ENCODE measurements around the gene CDYL.

Gene CDYL

DNA sequence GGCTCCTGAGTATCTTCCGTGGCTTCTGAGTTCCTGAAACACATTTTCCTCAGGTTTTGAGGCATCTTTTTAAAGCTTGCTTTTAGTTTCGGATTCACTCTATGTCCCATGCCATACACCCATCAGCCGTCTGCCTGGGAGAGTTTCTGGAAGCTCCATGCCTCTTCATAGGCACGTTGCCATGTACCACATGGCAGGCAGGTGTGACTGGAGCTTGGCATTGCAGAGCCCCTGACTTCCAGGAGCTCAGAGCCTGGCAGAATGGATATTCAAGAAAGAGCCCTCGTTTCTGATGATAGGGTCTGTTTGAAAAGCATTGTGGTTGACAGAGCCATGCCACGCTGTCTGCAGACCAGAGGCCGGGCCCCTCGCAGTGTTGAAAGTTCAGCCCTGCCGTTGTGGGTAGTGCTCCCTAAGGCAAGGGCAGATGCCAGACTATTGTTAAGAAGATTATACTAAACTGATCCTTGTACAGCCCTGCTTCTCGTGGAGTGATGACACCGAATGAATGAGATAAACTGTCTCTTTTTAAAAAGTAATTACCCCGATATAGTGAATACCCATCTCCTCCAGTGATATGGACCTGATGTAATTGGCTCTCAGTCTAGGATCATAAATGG lies 127.7 kb downstream of the CDYL start:
- Histone ChIP-seq H2AFZ (ENCODE audit: low read length) (no peak overlapping the region), H3K4me2 (ENCODE audit: insufficient read depth, low read length, poor library complexity, severe bottlenecking) (no peak overlapping the region), H4K91ac (ENCODE audit: low read depth, low read length, poor library complexity) (no peak overlapping the region), H3K4me1 (ENCODE audit: control insufficient read depth in 2 of 2, insufficient read depth in 1 of 2, low read depth in 1 of 2, low read length in 2 of 2) (peaks cover 0 to 5% of the 10 kb centered on the region in 2 donors), H2BK12ac (ENCODE audit: low read length) (no peak overlapping the region), H3K9ac (ENCODE audit: low read depth, low read length, poor library complexity) (no peak overlapping the region), H3K36me3 (replicated peaks in 1 of 2; ENCODE audit: control insufficient read depth in 2 of 2, insufficient read depth in 2 of 2, low read length in 2 of 2) (peaks cover 5 to 39% of the 10 kb centered on the region in 2 donors), H3K18ac (ENCODE audit: low read length) (no peak overlapping the region), H2BK120ac (ENCODE audit: low read depth, low read length) (no peak overlapping the region), H2AK5ac (ENCODE audit: low read depth, low read length) (no peak overlapping the region), H3K4ac (ENCODE audit: low read length) (no peak overlapping the region), H3K79me1 (ENCODE audit: low read depth, low read length) (no peaks in the 10 kb centered on the region), H3K27me3 (ENCODE audit: control insufficient read depth in 3 of 3, insufficient read depth in 3 of 3, low read depth in 1 of 3, low read length in 3 of 3) (no peaks in the 10 kb centered on the region), H3K27ac (replicated peaks; ENCODE audit: low read length) (no peak overlapping the region), H3K9me3 (replicated peaks in 1 of 2; ENCODE audit: control insufficient read depth in 2 of 2, insufficient read depth in 1 of 2, low read depth in 1 of 2, low read length in 2 of 2) (peaks cover 2 to 10% of the 10 kb centered on the region in 2 donors), H3K4me3 (ENCODE audit: low read length in 2 of 2) (no peak overlapping the region), H2BK15ac (ENCODE audit: low read length) (no peak overlapping the region), H3K14ac (ENCODE audit: low read length) (no peak overlapping the region), H4K8ac (ENCODE audit: low read depth, low read length) (no peak overlapping the region), H3K23ac (ENCODE audit: low read depth, low read length, poor library complexity) (no peak overlapping the region), H2BK5ac (ENCODE audit: low read length) (no peak overlapping the region)
- WGBS, 2 donors (ENCODE audit: extremely low coverage in 2 of 2, insufficient read length in 2 of 2, insufficient replicate concordance in 1 of 2), result no CpG with 5 or more reads among the region's 12 CpGs
- DNase-seq (ENCODE audit: low spot score), result no peak

DNA sequence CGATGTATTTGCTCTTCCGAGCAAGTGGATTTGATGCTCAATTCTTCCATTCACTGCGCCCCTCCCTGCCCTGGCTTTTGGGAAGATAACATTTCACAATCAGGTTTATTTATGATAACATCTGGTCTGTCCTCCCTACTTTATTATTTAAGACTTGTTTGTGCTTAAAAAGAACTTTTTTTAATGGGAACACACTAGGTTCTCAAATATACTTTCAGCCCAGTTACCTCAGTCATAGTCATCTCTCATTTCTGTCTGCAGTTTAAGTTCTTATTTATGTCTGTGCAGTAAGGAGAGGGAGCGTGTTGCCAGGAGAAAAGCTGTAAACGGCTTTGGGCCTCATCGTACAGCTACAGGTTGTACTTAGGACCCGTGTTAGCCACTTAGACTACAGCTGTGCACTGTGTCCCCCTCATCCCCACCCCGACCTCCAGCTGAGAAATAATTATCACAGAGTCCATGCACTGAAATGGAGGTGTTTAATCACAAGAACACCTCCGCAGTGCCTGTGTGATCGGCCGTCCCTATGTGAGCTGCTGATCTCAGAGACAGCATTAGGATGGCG lies 128.3 kb downstream of the CDYL start:
- peaks cover 0 to 5% of the 10 kb centered on the region in 2 donors for H3K4me1 ChIP-seq (ENCODE audit: control insufficient read depth in 2 of 2, insufficient read depth in 1 of 2, low read depth in 1 of 2, low read length in 2 of 2)
- H3K18ac ChIP-seq (ENCODE audit: low read length), result no peak overlapping the region
- H4K91ac ChIP-seq (ENCODE audit: low read depth, low read length, poor library complexity), result no peak overlapping the region
- no peak overlapping the region for H3K14ac ChIP-seq (ENCODE audit: low read length)
- H3K27ac ChIP-seq (replicated peaks; ENCODE audit: low read length), result no peak overlapping the region
- H3K36me3 ChIP-seq (replicated peaks in 1 of 2; ENCODE audit: control insufficient read depth in 2 of 2, insufficient read depth in 2 of 2, low read length in 2 of 2), result peaks cover 6 to 44% of the 10 kb centered on the region in 2 donors
- DNase-seq (ENCODE audit: low spot score), result no peak
- H3K27me3 ChIP-seq (ENCODE audit: control insufficient read depth in 3 of 3, insufficient read depth in 3 of 3, low read depth in 1 of 3, low read length in 3 of 3), result no peaks in the 10 kb centered on the region
- H3K9ac ChIP-seq (ENCODE audit: low read depth, low read length, poor library complexity), result no peak overlapping the region
- no peak overlapping the region for H3K4me3 ChIP-seq (ENCODE audit: low read length in 2 of 2)
- peaks cover 0 to 4% of the 10 kb centered on the region in 2 donors for H3K9me3 ChIP-seq (replicated peaks in 1 of 2; ENCODE audit: control insufficient read depth in 2 of 2, insufficient read depth in 1 of 2, low read depth in 1 of 2, low read length in 2 of 2)
- no peak overlapping the region for H3K4ac ChIP-seq (ENCODE audit: low read length)
- no peak overlapping the region for H3K4me2 ChIP-seq (ENCODE audit: insufficient read depth, low read length, poor library complexity, severe bottlenecking)
- H2BK15ac ChIP-seq (ENCODE audit: low read length), result no peak overlapping the region
- H2AK5ac ChIP-seq (ENCODE audit: low read depth, low read length), result no peak overlapping the region
- no CpG with 5 or more reads among the region's 12 CpGs for WGBS, 2 donors (ENCODE audit: extremely low coverage in 2 of 2, insufficient read length in 2 of 2, insufficient replicate concordance in 1 of 2)
- H2BK12ac ChIP-seq (ENCODE audit: low read length), result no peak overlapping the region
- no peaks in the 10 kb centered on the region for H3K79me1 ChIP-seq (ENCODE audit: low read depth, low read length)
- H4K8ac ChIP-seq (ENCODE audit: low read depth, low read length), result no peak overlapping the region
- no peak overlapping the region for H2AFZ ChIP-seq (ENCODE audit: low read length)
- H2BK120ac ChIP-seq (ENCODE audit: low read depth, low read length), result no peak overlapping the region
- H2BK5ac ChIP-seq (ENCODE audit: low read length), result no peak overlapping the region
- no peak overlapping the region for H3K23ac ChIP-seq (ENCODE audit: low read depth, low read length, poor library complexity)

DNA sequence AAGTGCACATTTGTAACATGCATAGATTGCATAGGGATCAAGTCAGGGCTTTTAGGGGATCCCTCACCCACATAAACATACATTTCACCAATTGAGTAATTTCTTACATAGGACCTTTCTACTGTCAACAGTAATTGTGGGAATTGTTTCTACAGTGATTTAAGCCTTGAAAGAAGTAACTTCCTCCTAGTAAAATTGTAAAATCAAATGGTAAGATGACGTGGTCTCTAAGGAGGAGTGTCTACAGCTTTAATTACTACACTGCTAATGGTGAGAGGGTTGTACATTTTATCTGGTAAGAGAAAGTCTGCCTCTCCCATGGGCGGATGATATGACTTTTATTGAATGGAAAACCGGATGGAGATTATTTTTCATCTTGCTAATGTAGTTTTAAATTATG lies 129.6 kb downstream of the CDYL start:
- Histone ChIP-seq H3K18ac (ENCODE audit: low read length) (no peak overlapping the region), H3K4me2 (ENCODE audit: insufficient read depth, low read length, poor library complexity, severe bottlenecking) (no peak overlapping the region), H3K27me3 (ENCODE audit: control insufficient read depth in 3 of 3, insufficient read depth in 3 of 3, low read depth in 1 of 3, low read length in 3 of 3) (no peaks in the 10 kb centered on the region), H2BK15ac (ENCODE audit: low read length) (no peak overlapping the region), H2AFZ (ENCODE audit: low read length) (no peak overlapping the region), H4K8ac (ENCODE audit: low read depth, low read length) (no peak overlapping the region), H2BK120ac (ENCODE audit: low read depth, low read length) (no peak overlapping the region), H3K4me3 (ENCODE audit: low read length in 2 of 2) (no peak overlapping the region), H2AK5ac (ENCODE audit: low read depth, low read length) (no peak overlapping the region), H3K4ac (ENCODE audit: low read length) (no peak overlapping the region), H3K27ac (replicated peaks; ENCODE audit: low read length) (no peak overlapping the region), H3K9me3 (replicated peaks in 1 of 2; ENCODE audit: control insufficient read depth in 2 of 2, insufficient read depth in 1 of 2, low read depth in 1 of 2, low read length in 2 of 2) (no peaks in the 10 kb centered on the region), H2BK12ac (ENCODE audit: low read length) (no peak overlapping the region), H3K14ac (ENCODE audit: low read length) (no peak overlapping the region), H3K4me1 (ENCODE audit: control insufficient read depth in 2 of 2, insufficient read depth in 1 of 2, low read depth in 1 of 2, low read length in 2 of 2) (peaks cover 0 to 5% of the 10 kb centered on the region in 2 donors), H3K9ac (ENCODE audit: low read depth, low read length, poor library complexity) (no peak overlapping the region), H4K91ac (ENCODE audit: low read depth, low read length, poor library complexity) (no peak overlapping the region), H3K36me3 (replicated peaks in 1 of 2; ENCODE audit: control insufficient read depth in 2 of 2, insufficient read depth in 2 of 2, low read length in 2 of 2) (peaks cover 4 to 46% of the 10 kb centered on the region in 2 donors), H3K23ac (ENCODE audit: low read depth, low read length, poor library complexity) (no peak overlapping the region), H3K79me1 (ENCODE audit: low read depth, low read length) (no peaks in the 10 kb centered on the region), H2BK5ac (ENCODE audit: low read length) (no peak overlapping the region)
- DNase-seq (ENCODE audit: low spot score), result no peak
- WGBS, 2 donors (ENCODE audit: extremely low coverage in 2 of 2, insufficient read length in 2 of 2, insufficient replicate concordance in 1 of 2), result no CpG with 5 or more reads among the region's 3 CpGs

DNA sequence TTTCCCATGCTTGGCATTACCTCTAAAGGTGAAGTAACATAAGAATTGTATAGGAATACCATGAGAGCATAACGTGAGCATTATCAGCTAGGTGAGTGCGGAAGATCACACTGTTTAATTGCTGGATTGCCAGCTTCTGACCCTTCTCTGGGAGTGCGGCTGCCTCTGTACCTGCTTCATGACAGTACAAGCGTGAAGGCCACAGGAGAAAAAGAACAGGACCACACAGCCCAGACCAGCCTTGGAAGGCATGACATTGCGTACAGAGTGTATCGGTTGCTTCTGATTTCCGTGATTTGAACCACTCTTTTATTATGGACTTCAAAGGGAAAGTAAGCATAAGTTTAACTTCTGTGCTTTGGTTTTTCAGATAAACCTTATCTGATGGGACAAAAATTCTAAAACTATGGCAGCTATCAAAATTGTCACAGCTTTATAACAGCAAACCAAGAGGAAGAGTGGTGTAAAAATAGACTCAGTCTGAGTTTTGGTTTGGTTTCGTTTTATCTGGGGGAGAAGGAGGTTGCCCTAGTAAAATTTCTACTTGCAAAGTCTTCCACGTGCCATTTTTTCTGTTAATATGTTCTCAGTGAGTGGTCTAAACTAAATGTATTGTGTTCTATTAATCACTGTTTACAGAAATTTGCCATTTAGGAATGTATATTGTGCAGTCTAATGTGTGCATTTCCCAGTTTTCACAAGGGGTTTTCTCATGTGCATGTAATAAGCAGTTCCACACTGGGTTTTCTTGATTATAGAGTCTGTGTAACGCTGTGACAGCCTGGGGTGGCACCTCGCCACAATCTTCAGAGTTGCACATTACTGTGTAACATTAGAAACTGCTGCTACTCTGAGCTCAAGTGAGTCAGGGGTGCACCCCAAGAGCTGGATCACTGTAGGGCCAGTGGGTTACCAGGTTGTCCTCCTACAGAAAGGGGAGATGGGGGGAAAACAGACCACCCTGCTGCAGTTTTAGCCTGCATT lies 130.4 kb downstream of the CDYL start:
- Histone ChIP-seq H3K27me3 (ENCODE audit: control insufficient read depth in 3 of 3, insufficient read depth in 3 of 3, low read depth in 1 of 3, low read length in 3 of 3) (no peaks in the 10 kb centered on the region), H3K4me1 (ENCODE audit: control insufficient read depth in 2 of 2, insufficient read depth in 1 of 2, low read depth in 1 of 2, low read length in 2 of 2) (peaks cover 0 to 5% of the 10 kb centered on the region in 2 donors), H2AK5ac (ENCODE audit: low read depth, low read length) (no peak overlapping the region), H4K8ac (ENCODE audit: low read depth, low read length) (no peak overlapping the region), H4K91ac (ENCODE audit: low read depth, low read length, poor library complexity) (no peak overlapping the region), H3K9ac (ENCODE audit: low read depth, low read length, poor library complexity) (no peak overlapping the region), H3K4me2 (ENCODE audit: insufficient read depth, low read length, poor library complexity, severe bottlenecking) (no peak overlapping the region), H3K4me3 (ENCODE audit: low read length in 2 of 2) (no peak overlapping the region), H2BK5ac (ENCODE audit: low read length) (peak overlapping the region; percentile 56), H3K23ac (ENCODE audit: low read depth, low read length, poor library complexity) (no peak overlapping the region), H2AFZ (ENCODE audit: low read length) (no peak overlapping the region), H3K9me3 (replicated peaks in 1 of 2; ENCODE audit: control insufficient read depth in 2 of 2, insufficient read depth in 1 of 2, low read depth in 1 of 2, low read length in 2 of 2) (no peaks in the 10 kb centered on the region), H3K14ac (ENCODE audit: low read length) (no peak overlapping the region), H2BK15ac (ENCODE audit: low read length) (no peak overlapping the region), H3K4ac (ENCODE audit: low read length) (no peak overlapping the region), H3K27ac (replicated peaks; ENCODE audit: low read length) (no peak overlapping the region), H3K18ac (ENCODE audit: low read length) (peak overlapping the region; percentile 3), H3K36me3 (replicated peaks in 1 of 2; ENCODE audit: control insufficient read depth in 2 of 2, insufficient read depth in 2 of 2, low read length in 2 of 2) (peaks cover 4 to 41% of the 10 kb centered on the region in 2 donors), H2BK12ac (ENCODE audit: low read length) (no peak overlapping the region), H3K79me1 (ENCODE audit: low read depth, low read length) (peaks cover 1% of the 10 kb centered on the region), H2BK120ac (ENCODE audit: low read depth, low read length) (no peak overlapping the region)
- DNase-seq (ENCODE audit: low spot score), result no peak
- no CpG with 5 or more reads among the region's 11 CpGs for WGBS, 2 donors (ENCODE audit: extremely low coverage in 2 of 2, insufficient read length in 2 of 2, insufficient replicate concordance in 1 of 2)

All from neuronal stem cell (in vitro differentiated cells).